ENCODE results near the gene CDH20. TPM values are rescaled to one million over a fixed set of nuclear protein-coding genes. Genes with fewer than 3 reads are reported as not detected.

The CDH20 gene
- total and polyA plus RNA-seq, 2 of the 13 experiments (the other 11 are each of a cell fraction or from before 2014, with no cell fraction given) = not detected

DNA sequence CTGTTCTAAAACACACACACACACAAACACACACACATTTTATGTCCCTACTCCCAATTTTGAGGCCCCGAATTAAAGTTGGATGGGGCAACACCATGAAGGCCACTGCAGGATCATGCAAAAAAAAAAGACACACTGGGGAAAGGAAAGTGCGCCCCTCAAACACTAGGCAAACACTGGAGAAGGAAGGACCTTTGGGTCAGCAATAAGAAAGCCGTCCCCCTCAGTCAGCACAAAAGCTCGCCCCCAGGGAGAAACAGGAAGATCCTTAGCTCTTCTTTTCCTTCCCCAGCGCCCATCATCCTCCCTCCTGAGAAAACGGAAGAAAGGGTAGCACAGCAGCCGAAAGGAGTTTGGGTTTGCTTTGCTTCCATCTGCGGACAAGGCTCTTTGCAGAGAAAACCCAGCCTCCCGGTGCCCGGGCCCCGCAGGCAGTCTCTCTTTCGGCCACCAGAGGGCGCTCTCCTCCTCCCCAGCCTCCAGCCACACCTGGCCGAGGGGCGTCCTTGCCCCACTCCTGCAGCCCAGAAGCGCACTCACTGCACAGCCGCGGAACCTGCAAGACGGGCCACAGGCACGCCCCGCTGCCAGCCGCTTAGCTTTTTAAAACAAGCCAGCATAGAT, 248.5 kb downstream of the CDH20 start:
- BruUV-seq (replicated peaks) = no TSS peak
- peak overlapping the region; percentile 64 for H3K4me2 ChIP-seq (ENCODE audit: low read depth, low read length)
- ATAC-seq (peak; percentile 100), DNase-seq (ENCODE audit: low spot score) (peak; percentile 14), FAIRE-seq (no peak)
- POLR2A ChIA-PET = no interaction called here
- CTCF ChIA-PET (ENCODE audit: low intra/inter-chr PET ratio, low total read pairs) = interaction anchor here (2.2 kb wide), 1 partner anchor 549 kb away, joined by 11 read pairs; no protein-coding TSS in a partner anchor
- no peaks in the 10 kb centered on the region for H3K79me2 ChIP-seq (ENCODE audit: insufficient read depth, low read length)
- H4K20me1 ChIP-seq (ENCODE audit: insufficient read depth, low read length) = no peaks in the 10 kb centered on the region
- H3K27ac ChIP-seq (ENCODE audit: extremely low read length, insufficient read depth, low read length) = no peak overlapping the region
- H3K9ac ChIP-seq (ENCODE audit: insufficient read depth, low read depth, low read length) = no peak overlapping the region
- H3K27me3 ChIP-seq (ENCODE audit: control insufficient read depth in 1 of 2, insufficient read depth in 2 of 2, low read length in 2 of 2) = 0 out of 5 replicates have a peak, but pooled peaks cover 0 to 4% of the 10 kb centered on the region in 2 experiments
- no peaks in the 10 kb centered on the region for H3K9me3 ChIP-seq (ENCODE audit: low read length)
- peak overlapping the region in 1 of 3 experiments; percentile 26; a peak in 1 of 6 replicates for H3K4me3 ChIP-seq (replicated peaks in 1 of 3; ENCODE audit: insufficient read depth in 1 of 3, low read depth in 2 of 3, low read length in 3 of 3)
- no peaks in the 10 kb centered on the region for H3K36me3 ChIP-seq (replicated peaks in 1 of 2; ENCODE audit: control insufficient read depth in 1 of 2, insufficient read depth in 2 of 2, low read length in 2 of 2)
- in situ Hi-C loops (cut with HindIII; ENCODE audit: extremely low pct_ligation_motif_present, low pct_unique_long_range_greater_than_20kb) (no loop called here), intact Hi-C loops (cut with micrococcal nuclease; ENCODE audit: unreplicated experiment) (loop anchor here (1.0 kb wide), 2 partner anchors 320 to 550 kb away; no protein-coding TSS in a partner anchor)
- no peaks in the 10 kb centered on the region for H3K4me1 ChIP-seq (ENCODE audit: insufficient read depth, low read length)
- whole genome bisulfite sequencing (ENCODE audit: low lambda C conversion rate) = 1% methylated on average over 6 of the region's 22 CpGs
- H2AFZ ChIP-seq (ENCODE audit: low read length) = peak overlapping the region; percentile 76
- TF ChIP-seq ZNF768 (CRISPR knock-in tag; IDR thresholded peaks at IDR 0.05) (peak; percentile 46; the same call in 1 of the 2 replicates), ZNF747 (CRISPR knock-in tag; IDR thresholded peaks at IDR 0.05; ENCODE audit: borderline replicate concordance) (0 out of 2 replicates have a peak, but pooled peaks have one; percentile 19), RAD21 (CRISPR knock-in tag; IDR thresholded peaks at IDR 0.05) (peak; percentile 68), STAG1 (CRISPR knock-in tag; IDR thresholded peaks at IDR 0.05) (peak; percentile 69), ZNF136 (CRISPR knock-in tag; IDR thresholded peaks at IDR 0.05; ENCODE audit: low read depth) (no peak), ISL2 (CRISPR knock-in tag; IDR thresholded peaks at IDR 0.05) (0 out of 2 replicates have a peak, but pooled peaks have one; percentile 23), HDAC6 (IDR thresholded peaks at IDR 0.05; ENCODE audit: low read depth, low read length) (no peak), HDAC1 (CRISPR knock-in tag; IDR thresholded peaks at IDR 0.05) (0 out of 2 replicates have a peak, but pooled peaks have one; percentile 19)
- TF ChIP-seq, protein P1, sequence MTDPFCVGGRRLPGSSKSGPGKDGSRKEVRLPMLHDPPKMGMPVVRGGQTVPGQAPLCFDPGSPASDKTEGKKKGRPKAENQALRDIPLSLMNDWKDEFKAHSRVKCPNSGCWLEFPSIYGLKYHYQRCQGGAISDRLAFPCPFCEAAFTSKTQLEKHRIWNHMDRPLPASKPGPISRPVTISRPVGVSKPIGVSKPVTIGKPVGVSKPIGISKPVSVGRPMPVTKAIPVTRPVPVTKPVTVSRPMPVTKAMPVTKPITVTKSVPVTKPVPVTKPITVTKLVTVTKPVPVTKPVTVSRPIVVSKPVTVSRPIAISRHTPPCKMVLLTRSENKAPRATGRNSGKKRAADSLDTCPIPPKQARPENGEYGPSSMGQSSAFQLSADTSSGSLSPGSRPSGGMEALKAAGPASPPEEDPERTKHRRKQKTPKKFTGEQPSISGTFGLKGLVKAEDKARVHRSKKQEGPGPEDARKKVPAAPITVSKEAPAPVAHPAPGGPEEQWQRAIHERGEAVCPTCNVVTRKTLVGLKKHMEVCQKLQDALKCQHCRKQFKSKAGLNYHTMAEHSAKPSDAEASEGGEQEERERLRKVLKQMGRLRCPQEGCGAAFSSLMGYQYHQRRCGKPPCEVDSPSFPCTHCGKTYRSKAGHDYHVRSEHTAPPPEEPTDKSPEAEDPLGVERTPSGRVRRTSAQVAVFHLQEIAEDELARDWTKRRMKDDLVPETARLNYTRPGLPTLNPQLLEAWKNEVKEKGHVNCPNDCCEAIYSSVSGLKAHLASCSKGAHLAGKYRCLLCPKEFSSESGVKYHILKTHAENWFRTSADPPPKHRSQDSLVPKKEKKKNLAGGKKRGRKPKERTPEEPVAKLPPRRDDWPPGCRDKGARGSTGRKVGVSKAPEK (CRISPR knock-in tag; IDR thresholded peaks at IDR 0.05; ENCODE audit: borderline replicate concordance) = 0 out of 2 replicates have a peak, but pooled peaks have one; percentile 33
- TF ChIP-seq, protein P2, sequence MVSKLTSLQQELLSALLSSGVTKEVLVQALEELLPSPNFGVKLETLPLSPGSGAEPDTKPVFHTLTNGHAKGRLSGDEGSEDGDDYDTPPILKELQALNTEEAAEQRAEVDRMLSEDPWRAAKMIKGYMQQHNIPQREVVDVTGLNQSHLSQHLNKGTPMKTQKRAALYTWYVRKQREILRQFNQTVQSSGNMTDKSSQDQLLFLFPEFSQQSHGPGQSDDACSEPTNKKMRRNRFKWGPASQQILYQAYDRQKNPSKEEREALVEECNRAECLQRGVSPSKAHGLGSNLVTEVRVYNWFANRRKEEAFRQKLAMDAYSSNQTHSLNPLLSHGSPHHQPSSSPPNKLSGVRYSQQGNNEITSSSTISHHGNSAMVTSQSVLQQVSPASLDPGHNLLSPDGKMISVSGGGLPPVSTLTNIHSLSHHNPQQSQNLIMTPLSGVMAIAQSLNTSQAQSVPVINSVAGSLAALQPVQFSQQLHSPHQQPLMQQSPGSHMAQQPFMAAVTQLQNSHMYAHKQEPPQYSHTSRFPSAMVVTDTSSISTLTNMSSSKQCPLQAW (CRISPR knock-in tag; IDR thresholded peaks at IDR 0.05) = 0 out of 2 replicates have a peak, but pooled peaks have one; percentile 36
- TF ChIP-seq, protein P3, sequence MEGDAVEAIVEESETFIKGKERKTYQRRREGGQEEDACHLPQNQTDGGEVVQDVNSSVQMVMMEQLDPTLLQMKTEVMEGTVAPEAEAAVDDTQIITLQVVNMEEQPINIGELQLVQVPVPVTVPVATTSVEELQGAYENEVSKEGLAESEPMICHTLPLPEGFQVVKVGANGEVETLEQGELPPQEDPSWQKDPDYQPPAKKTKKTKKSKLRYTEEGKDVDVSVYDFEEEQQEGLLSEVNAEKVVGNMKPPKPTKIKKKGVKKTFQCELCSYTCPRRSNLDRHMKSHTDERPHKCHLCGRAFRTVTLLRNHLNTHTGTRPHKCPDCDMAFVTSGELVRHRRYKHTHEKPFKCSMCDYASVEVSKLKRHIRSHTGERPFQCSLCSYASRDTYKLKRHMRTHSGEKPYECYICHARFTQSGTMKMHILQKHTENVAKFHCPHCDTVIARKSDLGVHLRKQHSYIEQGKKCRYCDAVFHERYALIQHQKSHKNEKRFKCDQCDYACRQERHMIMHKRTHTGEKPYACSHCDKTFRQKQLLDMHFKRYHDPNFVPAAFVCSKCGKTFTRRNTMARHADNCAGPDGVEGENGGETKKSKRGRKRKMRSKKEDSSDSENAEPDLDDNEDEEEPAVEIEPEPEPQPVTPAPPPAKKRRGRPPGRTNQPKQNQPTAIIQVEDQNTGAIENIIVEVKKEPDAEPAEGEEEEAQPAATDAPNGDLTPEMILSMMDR (CRISPR knock-in tag; IDR thresholded peaks at IDR 0.05) = peak; percentile 92
- TF ChIP-seq, protein P4, sequence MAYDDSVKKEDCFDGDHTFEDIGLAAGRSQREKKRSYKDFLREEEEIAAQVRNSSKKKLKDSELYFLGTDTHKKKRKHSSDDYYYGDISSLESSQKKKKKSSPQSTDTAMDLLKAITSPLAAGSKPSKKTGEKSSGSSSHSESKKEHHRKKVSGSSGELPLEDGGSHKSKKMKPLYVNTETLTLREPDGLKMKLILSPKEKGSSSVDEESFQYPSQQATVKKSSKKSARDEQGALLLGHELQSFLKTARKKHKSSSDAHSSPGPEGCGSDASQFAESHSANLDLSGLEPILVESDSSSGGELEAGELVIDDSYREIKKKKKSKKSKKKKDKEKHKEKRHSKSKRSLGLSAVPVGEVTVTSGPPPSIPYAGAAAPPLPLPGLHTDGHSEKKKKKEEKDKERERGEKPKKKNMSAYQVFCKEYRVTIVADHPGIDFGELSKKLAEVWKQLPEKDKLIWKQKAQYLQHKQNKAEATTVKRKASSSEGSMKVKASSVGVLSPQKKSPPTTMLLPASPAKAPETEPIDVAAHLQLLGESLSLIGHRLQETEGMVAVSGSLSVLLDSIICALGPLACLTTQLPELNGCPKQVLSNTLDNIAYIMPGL (CRISPR knock-in tag; IDR thresholded peaks at IDR 0.05; ENCODE audit: borderline replicate concordance in 1 of 2, low read depth in 1 of 2) = 0 out of 4 replicates have a peak, but pooled peaks of 1 of the 2 experiments have one; percentile 52
